Body of pancreas (tissue), 4 donors: ENCODE measurements around the gene GNB1.

ENCODE experiments used
- CTCF ChIP-seq, 7 experiments: fragments of 450-650 bp in 4 of 7; fragments of 200-600 bp in 3 of 7; sonication (generic) in 3 of 7; IDR thresholded peaks; one replicate each; pipeline ENCODE4 v1.5.1; 2016 to 2019; ENCODE audit warnings: antibody characterized with exemption in 7 of 7
- POLR2A ChIP-seq, 3 donors: fragments of 450-650 bp; IDR thresholded peaks; one replicate each; pipeline ENCODE4 v1.6.1; 2016; ENCODE audit warnings: antibody characterized with exemption in 3 of 3, mild to moderate bottlenecking in 2 of 3

DNA sequence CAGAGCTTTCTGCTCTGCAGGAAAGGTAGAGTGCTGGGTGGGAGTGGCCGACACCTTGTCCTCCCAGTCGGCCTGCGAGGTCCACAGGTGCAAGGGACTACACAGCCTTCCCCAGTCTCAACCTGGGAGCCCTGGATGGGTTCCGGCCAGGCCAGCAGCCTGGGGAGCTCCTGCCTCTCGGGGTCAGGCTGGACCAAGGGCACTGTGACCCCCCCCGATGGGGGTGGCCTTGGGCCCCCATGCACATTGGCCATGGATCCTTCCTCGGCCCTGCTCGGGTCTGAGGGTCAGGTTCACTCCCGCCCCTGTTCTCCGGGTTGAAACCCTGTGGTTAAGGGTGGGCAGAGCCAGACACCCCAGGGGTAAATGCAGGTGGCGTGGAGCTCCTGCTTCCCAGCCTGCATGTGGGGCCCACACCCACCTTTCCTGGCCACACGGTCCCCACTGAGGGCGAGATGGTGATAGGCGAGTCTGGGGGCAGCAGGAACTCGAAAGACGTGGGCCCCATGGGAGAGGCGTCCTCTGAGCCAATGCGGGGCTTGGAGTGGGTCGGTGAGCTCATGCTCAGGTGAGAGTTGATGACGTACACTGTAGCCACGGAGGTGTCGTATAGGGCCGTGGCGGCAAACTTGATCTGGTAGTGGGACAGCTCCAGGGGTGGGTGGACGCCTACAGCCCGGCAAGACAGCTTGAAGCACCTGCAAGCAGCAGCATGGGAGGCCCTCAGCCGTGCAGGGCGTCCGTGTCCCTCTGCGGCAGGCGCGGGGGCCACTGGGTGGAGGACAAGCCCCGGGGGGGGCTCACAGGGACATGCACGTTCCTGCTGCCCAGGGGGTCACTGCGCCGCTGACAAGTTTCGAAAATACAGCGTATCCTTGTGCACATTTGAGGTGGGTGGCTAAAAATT is 39.0 kb upstream of the GNB1 start:
- no peak for TF ChIP-seq POLR2A (IDR thresholded peaks at IDR 0.05)
- TF ChIP-seq CTCF (IDR thresholded peaks at IDR 0.05): no peak
